ENCODE measurements around the gene SUSD3.

GRCh38 chr9:93114169-93114983 is 55.9 kb downstream of the SUSD3 start:
- no peak for TF ChIP-seq CTCF (IDR thresholded peaks at IDR 0.05)
- no peak for TF ChIP-seq ZNF263 (CRISPR knock-in tag; IDR thresholded peaks at IDR 0.05; ENCODE audit: low read depth)
- no peak for TF ChIP-seq FOXP1 (CRISPR knock-in tag; IDR thresholded peaks at IDR 0.05; ENCODE audit: borderline replicate concordance)
- no peak for TF ChIP-seq FOXJ3 (CRISPR knock-in tag; IDR thresholded peaks at IDR 0.05; ENCODE audit: borderline replicate concordance)
- no peak for TF ChIP-seq TCF7 (CRISPR knock-in tag; IDR thresholded peaks at IDR 0.05; ENCODE audit: low read depth)
- TF ChIP-seq ZNF232 (CRISPR knock-in tag; IDR thresholded peaks at IDR 0.05), result no peak
- no peak for TF ChIP-seq USF1 (CRISPR knock-in tag; IDR thresholded peaks at IDR 0.05)
- no peak for TF ChIP-seq ZNF416 (CRISPR knock-in tag; IDR thresholded peaks at IDR 0.05)
- no peak for TF ChIP-seq JUN (CRISPR knock-in tag; IDR thresholded peaks at IDR 0.05)
